HK-2 (cell line): ENCODE measurements around the gene RANBP17.

Experiments
- DNase-seq: peaks from one replicate; pipeline ENCODE4 v3.0.0-alpha.2; 2018; ENCODE audit not compliant: unreplicated experiment

RANBP17 gene

GRCh38 chr5:171299228-171299627 is 437.4 kb downstream of the RANBP17 start:
- DNase-seq = no peak

- DNase-seq = no peak
Observed at GRCh38 chr5:171299851-171300250, 438.0 kb downstream of the RANBP17 start.

- DNase-seq = no peak
Observed at GRCh38 chr5:171300358-171300757, 438.5 kb downstream of the RANBP17 start.

GRCh38 chr5:171306166-171306565 is 444.3 kb downstream of the RANBP17 start:
- no peak for DNase-seq

- no peak for DNase-seq
Observed at GRCh38 chr5:171306781-171307591, 445.2 kb downstream of the RANBP17 start.

- DNase-seq = no peak
Observed at GRCh38 chr5:171307789-171308452, 446.1 kb downstream of the RANBP17 start.

GRCh38 chr5:171308453-171309275 is 446.8 kb downstream of the RANBP17 start, which contains the start of gene TLX3:
TSS of gene TLX3 (plus strand) at chr5:171309248. CDS start at chr5:171309366, 118 bp downstream.
- DNase-seq = no peak

- DNase-seq = no peak
Observed at GRCh38 chr5:171309276-171310211, 447.7 kb downstream of the RANBP17 start.

GRCh38 chr5:171310212-171310818 is 448.5 kb downstream of the RANBP17 start:
- DNase-seq = no peak

- no peak for DNase-seq
Observed at GRCh38 chr5:171310819-171311321, 449.1 kb downstream of the RANBP17 start.

- DNase-seq = no peak
Observed at GRCh38 chr5:171311322-171312077, 449.7 kb downstream of the RANBP17 start.

GRCh38 chr5:171312129-171312974 is 450.5 kb downstream of the RANBP17 start:
- no peak for DNase-seq

GRCh38 chr5:171313481-171314206 is 451.8 kb downstream of the RANBP17 start:
- no peak for DNase-seq

GRCh38 chr5:171314728-171315385 is 453.0 kb downstream of the RANBP17 start:
- no peak for DNase-seq

- no peak for DNase-seq
Observed at GRCh38 chr5:171315386-171315891, 453.6 kb downstream of the RANBP17 start.

GRCh38 chr5:171315925-171316257 is 454.1 kb downstream of the RANBP17 start:
- no peak for DNase-seq
